Measurements from ENCODE around the gene NEK11. TPM values are rescaled to one million over a fixed set of nuclear protein-coding genes. Genes with fewer than 3 reads are reported as not detected.

Gene NEK11
- total RNA-seq, 1 donor = 10.4 TPM

DNA sequence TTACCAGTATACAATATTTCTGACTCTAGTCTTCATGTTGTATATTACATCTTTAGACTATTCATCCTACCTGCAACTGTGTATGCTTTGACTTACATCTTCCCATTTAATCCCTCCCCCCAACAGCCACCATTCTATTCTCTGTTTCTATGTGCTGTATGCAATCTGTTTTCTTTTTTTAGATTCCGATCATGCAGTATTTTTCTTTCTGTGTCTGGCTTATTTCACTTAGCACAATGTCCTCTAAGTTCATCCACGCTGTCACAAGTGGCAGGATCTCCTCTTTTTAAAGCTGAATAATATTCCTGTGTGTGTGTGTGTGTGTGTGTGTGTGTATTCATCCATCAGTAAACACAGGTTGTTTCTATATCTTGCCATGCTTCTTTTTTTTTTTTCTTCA, 288.5 kb downstream of the NEK11 start:
- TF ChIP-seq, protein P1, sequence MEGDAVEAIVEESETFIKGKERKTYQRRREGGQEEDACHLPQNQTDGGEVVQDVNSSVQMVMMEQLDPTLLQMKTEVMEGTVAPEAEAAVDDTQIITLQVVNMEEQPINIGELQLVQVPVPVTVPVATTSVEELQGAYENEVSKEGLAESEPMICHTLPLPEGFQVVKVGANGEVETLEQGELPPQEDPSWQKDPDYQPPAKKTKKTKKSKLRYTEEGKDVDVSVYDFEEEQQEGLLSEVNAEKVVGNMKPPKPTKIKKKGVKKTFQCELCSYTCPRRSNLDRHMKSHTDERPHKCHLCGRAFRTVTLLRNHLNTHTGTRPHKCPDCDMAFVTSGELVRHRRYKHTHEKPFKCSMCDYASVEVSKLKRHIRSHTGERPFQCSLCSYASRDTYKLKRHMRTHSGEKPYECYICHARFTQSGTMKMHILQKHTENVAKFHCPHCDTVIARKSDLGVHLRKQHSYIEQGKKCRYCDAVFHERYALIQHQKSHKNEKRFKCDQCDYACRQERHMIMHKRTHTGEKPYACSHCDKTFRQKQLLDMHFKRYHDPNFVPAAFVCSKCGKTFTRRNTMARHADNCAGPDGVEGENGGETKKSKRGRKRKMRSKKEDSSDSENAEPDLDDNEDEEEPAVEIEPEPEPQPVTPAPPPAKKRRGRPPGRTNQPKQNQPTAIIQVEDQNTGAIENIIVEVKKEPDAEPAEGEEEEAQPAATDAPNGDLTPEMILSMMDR (IDR thresholded peaks at IDR 0.05; ENCODE audit: insufficient read depth, low read depth, low read length) = no peak
- DNase-seq (ENCODE audit: low read depth) = no peak
- no peak overlapping the region for H3K4me3 ChIP-seq (ENCODE audit: low read depth, low read length)

DNA sequence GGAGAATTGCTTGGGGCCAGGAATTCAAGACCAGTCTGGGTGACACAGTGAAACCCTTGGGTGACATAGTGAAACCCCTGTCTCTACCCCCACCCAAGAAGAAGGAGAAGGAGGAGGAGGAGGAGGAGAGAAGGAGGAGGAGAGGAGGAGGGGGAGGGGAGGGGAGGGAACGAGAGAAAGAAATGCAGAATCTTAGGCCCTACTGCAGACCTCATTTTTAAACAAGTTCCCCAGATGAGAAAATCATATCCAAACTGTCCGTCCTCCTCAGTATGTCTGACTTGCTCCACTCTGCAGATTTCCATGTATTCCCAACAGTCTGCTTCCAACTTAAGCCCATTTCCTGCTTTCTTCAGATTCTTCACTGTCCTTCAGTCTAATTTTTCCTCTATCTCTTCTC, 291.0 kb downstream of the NEK11 start:
- TF ChIP-seq, protein P1 (IDR thresholded peaks at IDR 0.05; ENCODE audit: insufficient read depth, low read depth, low read length) = no peak

DNA sequence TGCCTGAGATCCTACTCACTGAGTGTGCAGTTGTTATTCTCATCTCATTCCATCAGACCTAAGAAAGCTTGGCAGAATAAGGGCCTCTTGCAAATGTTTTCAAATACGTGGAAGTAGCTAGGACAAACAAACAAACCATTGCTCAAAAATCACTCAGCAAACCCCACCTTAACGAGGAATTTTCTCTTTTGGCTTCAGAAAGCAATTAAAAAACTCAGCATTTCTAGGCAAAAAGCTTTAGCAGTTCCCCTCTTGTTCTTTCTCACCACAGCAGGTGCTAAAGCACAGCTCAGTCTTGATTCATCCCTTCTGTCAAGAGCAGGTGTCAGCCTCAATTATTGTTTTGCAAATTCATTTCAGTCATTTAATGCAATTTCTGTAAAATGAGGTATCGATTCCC, 296.3 kb downstream of the NEK11 start:
- no peak overlapping the region for H3K4me3 ChIP-seq (ENCODE audit: low read depth, low read length)
- peak; percentile 5 for DNase-seq (ENCODE audit: low read depth)
- TF ChIP-seq, protein P1 (IDR thresholded peaks at IDR 0.05; ENCODE audit: insufficient read depth, low read depth, low read length) = no peak

More for the DNA sequence above, 291.0 kb downstream of the NEK11 start:
- no peak for DNase-seq (ENCODE audit: low read depth)
- no peak overlapping the region for H3K4me3 ChIP-seq (ENCODE audit: low read depth, low read length)

DNA sequence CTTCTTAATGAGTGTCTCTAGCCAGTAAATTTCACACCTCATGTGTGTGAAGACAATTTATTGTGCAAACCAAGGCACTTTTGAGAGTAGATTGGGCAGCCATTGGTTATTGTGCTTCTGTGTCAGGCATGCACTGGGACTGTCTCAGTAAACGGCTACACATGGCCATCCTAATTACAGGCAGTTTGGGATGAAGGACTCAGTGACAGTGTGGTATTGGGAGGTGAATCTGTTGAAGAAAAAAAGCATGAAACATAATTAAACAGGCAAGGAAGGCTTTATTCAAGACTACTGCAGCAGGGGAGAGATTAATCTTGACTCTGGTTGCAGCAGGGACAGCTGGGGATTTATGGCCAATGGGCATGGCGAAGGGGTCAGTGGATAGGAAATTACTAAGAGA, 297.1 kb downstream of the NEK11 start:
- no peak for DNase-seq (ENCODE audit: low read depth)
- TF ChIP-seq, protein P1 (IDR thresholded peaks at IDR 0.05; ENCODE audit: insufficient read depth, low read depth, low read length) = no peak
- H3K4me3 ChIP-seq (ENCODE audit: low read depth, low read length) = no peak overlapping the region

DNA sequence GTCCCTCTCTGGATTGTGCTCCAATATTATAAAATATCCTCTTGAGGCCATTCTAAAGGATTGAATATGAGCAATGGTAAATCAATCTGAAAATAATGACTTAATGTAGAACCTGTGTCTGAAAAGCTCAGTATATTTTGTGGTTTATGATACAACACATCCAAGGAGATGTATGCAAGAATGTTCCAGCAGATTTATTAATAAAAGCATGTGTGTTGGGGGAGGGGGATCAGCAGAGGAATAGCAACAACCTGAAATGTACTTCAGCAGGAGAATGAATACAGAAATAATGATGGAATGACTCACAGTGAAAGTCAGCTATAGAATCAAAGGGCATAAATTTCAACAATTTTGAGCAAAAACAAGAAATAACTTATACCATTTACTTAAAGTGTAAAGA, 298.2 kb downstream of the NEK11 start:
- TF ChIP-seq, protein P1 (IDR thresholded peaks at IDR 0.05; ENCODE audit: insufficient read depth, low read depth, low read length) = no peak
- H3K4me3 ChIP-seq (ENCODE audit: low read depth, low read length) = no peak overlapping the region
- DNase-seq (ENCODE audit: low read depth) = no peak

DNA sequence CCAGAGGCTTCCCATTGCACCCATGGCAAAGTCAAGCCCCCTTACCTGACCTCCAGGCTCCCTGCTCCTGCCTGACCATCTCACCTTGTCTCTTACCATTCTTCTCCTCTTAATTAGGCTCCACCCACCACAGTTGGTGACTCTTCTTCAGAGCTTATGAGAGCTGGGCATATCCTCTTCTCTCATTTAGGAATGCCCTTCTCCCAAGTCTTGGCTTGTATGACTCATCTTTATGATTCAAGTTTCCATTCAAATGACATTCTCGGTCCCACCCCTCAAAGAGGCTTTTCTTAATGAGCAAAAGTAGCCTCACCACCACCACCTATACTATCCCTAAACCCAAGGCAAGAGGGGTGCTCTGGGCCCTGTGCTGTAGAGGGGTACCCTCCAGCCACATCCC, 299.6 kb downstream of the NEK11 start:
- DNase-seq (ENCODE audit: low read depth) = no peak
- H3K4me3 ChIP-seq (ENCODE audit: low read depth, low read length) = no peak overlapping the region
- TF ChIP-seq, protein P1 (IDR thresholded peaks at IDR 0.05; ENCODE audit: insufficient read depth, low read depth, low read length) = no peak

DNA sequence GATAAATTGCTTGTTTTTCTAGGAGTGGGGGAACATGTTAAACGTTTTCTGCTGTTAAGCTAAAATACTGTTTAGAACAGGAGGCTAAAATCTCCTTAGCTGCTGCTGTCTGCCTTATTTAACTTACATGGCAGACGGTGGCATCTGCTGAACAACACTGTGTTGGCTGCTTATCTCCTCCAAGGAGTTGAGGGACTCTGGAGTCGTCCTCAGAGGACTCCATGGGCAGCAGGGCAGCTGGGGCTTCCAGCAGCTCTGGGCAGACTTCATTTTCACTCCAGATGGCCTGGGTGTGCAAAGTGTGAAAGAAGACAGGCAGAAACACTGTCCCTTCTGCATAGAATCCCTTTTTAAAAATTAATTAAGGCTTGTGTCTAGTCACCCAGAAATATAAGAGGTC, 302.0 kb downstream of the NEK11 start:
- no peak for DNase-seq (ENCODE audit: low read depth)
- H3K4me3 ChIP-seq (ENCODE audit: low read depth, low read length) = no peak overlapping the region
- TF ChIP-seq, protein P1 (IDR thresholded peaks at IDR 0.05; ENCODE audit: insufficient read depth, low read depth, low read length) = no peak
